HG03457 (cell line): ENCODE data around the gene EHD1.

Source experiments
- ATAC-seq: cut with Tn5 transposase; IDR thresholded peaks from one replicate; pipeline ENCODE4 v1.9.1; 2021; ENCODE audit warnings: moderate number of reproducible peaks; ENCODE audit not compliant: unreplicated experiment

EHD1 gene

DNA sequence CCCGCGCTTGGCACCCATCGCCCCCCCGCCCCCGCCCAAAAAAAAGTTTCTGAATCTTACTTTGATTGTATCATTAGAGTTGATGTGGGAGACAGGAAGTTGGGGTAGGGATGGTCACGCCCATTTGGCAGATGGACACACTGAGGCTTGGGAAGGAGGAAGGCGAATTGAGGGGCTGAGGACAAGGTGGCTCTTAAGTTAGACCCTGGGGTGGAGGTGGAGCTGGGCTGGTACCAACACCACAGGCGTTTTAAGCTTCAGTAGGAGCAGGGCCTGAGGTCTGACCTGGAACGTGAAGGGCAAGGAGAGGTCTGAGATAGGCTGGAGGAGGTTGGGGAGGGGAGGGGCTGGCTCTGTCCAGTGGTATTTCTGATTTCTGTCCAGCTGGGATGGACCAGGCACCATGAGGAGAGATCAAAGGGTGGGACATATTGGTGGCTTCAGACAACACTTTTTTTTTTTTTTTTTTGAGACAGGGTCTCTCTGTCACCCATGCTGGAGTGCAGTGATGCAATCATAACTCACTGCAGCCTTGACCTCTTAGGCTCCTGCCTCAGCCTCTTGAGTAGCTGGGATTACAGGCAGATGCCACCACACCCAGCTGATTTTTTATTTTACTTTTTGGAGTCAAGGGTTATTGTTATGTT, 33.2 kb downstream of the EHD1 start:
- ATAC-seq, result no peak

DNA sequence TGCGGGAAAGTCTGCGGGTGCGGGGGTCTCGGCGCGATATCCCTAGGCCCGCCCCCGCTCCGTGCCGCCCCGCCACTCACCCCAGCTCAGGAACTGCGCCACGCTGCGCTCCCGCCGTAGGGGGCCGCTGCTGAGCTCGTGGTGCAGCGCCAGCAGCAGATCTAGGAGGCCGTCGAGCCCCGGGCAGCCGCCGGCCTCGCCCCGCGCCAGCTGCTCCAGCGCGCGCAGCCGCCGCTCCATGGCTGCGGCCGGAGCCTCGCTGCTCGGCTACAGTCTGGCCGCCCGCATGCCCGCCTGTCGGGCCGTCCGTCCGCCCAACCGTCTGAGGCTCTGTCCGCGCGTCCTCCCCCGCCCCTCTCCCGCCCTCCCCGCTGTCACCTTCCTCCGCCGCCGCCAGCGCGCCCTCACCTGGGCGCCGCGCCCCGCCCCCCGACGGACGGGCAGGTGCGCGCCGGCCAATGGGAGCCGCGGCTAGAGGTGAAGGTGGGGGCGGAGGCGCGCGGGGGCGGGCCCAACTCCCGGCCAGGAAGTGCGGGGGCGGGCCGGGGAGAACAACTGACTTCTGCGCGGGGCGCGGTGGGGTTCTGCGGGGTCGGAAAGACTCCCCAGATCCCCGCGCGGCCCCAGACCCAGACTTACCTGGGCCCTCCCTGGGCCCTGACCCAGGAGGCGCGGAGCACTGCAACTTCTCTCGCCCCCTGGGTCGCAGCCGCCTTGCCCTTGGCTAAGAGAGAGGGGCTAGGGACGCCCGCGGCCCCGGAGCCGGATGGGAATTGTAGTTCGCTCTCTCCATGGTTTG, 33.9 kb downstream of the EHD1 start, which contains the start of gene CDC42BPG:
Gene CDC42BPG, minus strand, starts transcription at position 324 of the 799 bp plus-strand sequence. Its CDS starts 84 bp downstream, at position 240.
- ATAC-seq, result no peak

DNA sequence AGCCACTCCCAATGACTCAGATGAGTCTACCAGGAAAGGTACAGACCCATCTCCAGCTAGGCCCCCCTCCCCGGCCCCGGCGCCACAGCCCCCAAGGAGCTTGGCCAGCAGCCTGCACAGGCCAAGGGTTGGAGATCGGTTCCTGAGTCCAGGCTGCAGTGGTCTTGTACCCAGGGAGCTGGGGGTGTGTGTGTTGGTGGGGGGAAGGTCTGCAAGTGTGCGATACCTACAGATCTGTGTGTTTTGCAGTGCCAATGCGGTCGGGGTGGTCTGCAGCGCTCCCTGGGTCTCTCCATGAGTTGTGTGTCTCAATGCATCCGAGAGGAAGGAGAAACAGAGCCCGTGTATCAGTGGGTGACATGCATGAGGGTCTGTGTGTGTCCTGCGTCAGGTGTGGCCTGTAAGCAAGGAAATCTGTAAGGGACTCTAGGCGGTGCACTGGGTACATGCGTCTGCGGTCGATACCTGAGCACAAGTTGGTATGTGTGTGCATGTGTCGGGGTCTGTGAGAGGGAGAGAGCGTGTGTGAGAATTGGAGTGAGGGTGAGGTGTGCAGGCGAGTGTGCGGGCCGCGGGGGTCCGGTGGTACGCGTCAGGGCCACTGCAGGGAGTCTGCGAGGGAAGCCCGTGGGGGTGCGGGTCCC, 34.6 kb downstream of the EHD1 start:
- ATAC-seq, result no peak

DNA sequence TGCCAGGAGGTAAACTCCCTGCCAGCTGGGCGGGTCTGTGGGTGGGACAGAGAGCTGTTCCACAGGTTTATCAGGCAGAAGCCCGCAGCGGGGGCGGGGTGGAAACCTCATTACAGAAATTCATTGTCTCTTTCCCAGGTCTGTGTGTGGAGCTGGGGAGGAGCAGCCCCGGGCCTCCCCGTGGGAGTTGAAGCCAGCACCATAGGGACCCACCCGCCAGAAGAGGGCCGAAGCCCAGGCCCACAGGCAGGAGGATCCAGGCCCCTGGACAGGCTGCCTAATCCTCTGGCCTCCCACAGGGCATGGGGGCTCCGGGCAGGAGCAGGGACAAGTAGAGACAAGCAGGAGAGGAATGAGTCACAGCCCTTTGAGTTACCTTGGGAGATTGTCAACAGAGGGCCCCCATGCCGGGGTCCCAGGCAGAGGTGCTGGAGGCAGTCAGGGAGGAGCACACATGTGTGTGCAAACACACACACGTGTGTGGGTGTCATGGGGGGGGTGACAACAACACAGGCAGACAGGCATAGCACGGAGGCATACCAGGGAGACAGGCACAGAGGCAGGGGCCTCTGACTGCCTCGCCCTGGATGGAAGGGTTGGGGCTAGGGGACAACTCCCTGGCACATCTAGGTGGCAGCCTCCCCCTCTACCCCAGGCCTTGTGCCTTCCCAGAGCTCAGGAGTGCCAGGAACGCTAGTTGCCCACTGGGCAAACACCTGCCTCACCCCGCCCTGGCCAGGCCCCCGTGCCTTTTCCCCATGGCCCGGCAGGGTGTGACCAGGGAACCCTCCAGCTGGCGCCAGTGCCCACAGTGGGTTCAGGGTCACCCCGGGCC, 35.4 kb downstream of the EHD1 start:
- no peak for ATAC-seq

DNA sequence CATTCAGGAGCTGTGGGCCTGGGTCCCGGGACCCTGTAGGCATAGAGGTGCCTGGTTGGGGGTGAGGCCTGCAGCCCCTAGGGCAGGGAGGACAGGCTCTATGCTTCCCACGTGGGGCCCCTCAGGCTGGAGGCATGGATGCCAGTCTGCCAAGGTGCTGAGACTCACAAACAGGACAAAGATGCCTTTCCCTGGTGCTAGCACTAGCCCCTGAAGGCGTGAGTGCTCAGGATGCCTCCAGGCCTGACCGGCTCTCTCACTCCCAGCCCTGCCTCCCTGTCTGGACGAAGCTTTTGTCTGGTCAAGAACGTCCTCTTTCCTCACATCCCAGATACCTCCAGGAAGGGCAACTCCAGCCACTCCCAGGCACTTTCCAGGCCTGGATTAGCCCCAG, 36.1 kb downstream of the EHD1 start:
- ATAC-seq, result no peak

DNA sequence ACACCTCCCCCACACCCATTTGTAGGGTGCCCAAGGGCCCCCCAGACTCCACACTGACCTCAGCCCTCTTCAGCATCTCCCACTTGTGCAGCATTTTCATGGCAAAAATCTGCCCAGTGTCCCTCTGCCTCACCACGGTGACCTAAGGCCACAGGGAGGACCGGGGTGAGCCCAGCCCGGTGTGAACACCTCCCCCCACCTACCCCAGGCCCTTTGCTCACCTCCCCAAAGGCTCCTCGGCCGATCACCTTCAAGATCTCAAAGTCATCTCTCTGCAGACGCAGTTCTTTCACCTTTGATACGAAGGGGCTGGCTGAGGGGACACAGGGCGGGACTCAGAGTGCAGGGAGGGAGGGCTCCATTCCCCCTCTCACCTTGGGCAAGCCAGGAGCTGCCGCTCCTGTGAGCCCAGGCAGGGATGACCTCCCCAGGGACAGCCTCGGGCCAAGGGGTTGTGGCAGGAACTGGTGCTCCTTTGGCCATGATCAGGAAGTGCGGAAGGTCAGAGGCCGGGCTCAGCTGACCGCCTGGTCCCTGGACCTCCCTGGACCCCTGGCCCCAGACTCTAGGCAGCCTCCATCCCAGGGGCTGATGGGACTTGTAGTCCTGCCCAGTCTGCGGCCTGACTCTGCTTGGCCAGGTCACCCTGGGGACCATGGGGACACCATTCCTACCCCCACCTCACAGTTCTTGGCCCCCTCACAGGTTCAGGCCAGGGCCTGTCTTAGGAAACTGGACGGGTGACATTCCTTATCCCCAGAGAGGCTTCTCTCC, 36.6 kb downstream of the EHD1 start:
- ATAC-seq, result no peak

DNA sequence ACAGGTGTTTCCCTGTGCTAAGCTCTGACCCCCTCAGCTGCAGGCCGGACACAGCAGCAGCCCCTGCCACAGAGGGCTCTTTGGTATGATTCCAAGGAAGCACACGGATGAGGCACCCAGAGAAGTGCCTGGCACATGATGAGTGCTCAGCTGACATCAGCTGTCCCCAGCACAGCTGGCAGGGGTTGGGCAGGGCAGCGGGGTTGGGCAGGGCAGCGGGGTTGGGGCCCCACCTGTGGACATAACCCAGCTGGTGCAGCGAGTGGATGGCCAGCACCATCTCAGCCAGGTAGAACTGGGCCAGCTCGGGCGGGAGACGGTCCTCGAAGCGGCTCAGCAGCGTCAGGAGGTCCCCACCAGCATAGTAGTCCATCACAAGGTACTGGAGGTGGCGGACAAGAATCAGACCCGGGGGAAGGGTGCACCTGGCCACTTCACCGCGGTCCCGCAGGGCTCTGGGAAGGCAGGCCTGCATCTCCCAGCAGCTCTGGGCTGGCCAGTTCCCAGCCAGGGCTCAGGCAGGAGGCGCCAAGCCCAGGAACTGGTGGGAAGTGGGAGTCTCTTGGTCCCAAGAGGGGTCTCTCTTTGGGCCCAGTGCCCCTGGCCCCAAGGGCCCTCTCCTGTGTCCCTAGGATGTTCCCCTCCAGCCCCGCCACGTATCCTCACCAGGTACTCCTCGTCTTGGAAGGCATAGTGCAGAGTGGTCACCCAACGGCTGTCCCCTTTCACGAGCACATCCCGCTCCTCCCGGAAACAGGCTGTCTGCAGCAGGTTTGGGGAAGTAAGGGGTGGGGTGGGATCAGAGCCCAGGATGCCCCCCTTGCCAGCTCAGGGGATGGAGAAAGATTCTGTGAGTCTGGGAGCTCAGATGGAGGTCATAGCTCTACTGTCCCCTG, 38.3 kb downstream of the EHD1 start:
- ATAC-seq, result no peak

DNA sequence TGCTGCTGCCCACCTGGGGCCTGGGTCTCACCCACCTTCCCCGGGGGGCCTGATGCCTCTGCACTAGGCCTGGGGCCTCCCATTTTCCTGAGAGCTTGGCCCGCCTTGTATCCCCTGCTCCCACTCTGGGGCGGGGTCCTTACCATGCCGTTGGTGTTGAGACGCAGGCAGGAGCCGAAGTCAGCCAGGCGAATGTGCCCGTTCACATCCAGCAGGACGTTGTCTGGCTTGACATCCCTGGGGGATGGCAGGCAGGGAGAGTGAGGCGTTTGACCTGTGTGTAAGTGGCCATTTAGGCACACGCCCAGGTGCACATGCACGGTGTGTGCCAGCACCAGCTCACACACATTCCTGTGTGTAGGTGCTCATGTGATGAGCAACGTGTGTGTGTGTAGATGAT, 39.1 kb downstream of the EHD1 start:
- no peak for ATAC-seq

DNA sequence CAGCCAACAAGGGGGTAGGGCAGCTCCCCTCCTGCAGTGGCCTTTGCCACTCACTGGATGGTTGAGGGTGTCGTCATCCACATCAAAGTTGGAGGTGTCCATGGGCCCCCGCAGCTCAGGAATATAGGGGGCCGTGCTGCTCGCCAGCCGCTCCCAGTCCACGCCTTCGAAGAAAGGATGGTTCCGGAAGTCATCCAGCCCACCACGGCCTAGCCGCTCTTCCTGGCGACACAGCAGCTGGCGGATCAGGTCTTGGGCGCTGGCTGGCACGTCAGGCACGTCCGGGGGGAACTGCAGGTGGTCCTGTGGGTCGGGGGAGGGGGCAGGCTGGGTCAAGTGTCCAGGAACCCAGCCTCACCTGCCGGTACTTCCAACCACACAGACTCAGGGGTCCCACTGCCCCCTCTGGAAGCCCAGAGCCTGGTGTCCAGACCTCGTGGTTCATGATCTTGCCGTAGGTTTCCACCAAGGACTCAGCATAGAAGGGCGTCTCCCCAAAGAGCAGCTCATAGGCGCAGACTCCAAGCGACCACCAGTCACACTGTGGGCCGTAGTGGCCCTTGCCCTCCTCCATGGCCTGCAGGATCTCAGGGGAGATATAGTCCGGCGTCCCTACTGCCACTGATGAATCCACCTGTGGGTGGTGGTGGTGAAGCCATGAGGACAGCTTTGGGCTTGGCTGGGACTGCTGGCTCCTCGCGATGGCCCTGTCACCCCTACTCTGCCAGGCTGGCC, 39.7 kb downstream of the EHD1 start:
- no peak for ATAC-seq

DNA sequence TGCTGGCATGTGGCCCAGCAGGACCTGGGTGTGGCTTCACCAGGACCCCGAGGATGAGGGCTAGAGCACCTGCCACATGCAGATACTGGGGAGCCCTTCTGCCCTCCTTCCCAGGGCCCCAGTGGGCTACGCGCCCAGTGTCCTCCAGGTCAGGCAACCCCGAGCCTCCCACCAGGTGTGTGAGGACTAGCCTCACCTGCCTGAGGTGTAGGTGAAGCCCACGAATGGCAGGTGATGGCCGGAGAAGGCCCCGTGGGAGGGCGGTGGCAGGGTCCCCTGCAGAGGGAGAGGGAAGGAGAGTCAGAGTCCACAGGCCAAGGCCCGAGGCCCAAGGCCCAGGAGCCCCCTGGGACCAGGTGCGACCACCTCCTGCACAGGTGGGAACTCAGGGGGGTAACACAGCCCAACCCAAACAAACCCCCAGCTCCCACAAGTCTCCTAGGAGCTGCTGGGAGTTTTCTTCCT, 40.5 kb downstream of the EHD1 start:
- ATAC-seq, result no peak

DNA sequence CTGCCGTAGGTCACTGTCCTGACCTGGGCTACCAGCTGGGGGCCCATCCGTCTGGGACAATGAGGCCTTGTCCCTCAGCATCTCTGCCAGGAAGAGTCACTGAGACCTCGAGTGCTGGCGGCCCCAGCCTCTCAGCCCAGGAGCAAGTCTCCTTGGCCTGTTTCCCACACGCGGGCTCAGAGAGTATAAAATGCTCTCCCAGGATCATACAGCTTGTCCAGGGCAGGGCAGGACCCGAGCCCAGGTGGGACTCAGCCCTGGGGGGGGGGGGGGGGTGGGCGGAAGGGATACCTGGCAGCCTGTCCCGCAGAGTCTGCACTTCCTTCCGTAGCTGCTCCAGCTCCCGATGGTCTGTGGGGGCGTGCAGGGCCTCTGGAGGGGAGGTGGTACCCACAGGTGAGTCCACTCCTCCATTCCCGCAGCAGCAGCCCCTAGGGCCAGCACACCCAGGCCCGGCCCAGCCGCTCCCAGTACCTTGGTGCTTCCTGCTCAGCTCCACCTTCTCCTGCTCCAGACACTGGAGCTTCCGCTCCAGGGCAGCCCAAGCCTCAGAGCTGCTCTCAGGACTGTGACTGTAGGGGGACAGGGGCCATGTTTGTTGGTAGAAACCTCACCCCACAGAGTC, 41.9 kb downstream of the EHD1 start:
- ATAC-seq, result no peak

DNA sequence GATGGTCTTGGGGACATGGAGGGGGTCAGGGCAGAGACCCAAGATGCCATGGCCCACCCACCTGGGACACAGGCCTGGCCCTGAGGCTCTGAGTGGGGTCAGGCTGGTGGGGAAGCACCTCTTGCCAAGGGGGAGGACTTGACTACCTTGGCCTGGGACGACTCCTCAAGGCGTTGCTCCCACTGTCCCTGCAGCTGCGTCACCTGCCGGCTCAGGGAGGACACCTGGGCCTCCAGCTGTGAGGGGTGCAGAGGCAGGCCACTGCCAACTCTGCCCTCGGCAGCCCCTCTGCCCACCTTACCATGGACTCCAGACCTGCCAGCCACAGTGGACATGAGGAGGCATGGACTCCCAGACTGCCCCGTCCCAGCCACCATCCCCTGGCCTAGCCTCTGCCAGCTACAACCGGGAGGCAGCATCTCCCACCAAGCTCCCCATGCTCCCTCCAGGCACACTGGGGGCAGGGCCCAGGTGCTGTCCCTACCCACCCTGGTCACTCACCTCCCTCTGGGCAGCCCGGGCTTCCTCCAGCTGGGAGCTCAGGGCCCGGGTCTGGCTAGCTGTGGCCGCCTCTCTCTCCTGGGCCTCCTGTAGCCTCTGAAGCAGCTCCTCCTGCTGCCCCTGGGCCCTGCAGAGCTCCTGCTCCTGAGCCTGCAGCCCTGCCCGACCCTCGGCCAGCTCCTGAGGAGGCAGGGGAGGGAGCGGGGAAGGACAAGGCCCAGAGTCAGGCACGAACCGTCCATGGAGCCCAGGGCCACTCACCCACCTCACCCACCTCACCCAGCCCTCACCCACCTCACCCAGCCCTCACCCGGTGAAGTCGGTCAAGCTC, 42.6 kb downstream of the EHD1 start:
- ATAC-seq, result no peak

DNA sequence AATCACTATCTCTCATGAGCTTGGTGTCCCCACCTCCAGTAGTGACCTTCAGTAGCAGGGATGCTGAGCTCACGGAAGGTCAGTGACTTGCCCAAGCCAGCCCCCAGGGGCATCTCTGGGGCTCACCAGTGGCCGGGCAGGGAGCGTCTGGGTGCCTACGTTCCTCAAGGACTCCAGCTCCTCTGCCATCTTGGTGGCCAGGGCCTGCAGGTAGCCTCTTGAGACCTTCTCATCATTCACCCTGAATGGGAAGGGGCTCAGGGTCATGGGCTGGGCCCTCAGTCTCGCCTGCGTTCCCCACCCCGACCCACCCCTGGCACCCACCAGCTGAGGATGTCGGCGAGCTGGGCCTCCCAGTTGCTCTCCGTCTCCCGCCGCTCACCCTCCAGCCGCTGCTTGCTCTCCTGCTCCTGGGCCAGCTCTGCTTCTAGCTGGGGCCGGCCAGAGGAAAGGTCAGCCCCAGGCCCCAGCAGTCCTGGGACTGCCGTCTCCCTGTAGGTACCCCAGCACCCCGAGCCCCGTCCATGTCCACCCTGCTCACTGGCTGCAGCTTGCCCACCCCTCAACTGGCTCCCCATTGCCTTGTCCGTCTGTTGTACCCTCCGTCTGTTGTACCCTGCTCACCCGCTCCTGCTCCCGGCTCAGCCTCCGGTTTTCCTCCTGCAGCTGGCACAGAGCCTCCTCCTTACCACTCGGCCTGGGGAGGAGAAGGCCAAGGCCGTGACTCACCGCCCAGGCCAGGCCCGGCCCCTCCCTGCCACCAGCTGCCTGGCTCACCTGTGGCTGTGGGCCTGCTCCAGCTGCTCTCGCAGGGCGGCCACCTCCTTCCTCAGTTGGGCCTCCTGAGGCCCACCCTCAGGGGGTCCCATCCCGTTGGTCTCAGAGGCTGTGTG, 43.5 kb downstream of the EHD1 start:
- ATAC-seq, result no peak

DNA sequence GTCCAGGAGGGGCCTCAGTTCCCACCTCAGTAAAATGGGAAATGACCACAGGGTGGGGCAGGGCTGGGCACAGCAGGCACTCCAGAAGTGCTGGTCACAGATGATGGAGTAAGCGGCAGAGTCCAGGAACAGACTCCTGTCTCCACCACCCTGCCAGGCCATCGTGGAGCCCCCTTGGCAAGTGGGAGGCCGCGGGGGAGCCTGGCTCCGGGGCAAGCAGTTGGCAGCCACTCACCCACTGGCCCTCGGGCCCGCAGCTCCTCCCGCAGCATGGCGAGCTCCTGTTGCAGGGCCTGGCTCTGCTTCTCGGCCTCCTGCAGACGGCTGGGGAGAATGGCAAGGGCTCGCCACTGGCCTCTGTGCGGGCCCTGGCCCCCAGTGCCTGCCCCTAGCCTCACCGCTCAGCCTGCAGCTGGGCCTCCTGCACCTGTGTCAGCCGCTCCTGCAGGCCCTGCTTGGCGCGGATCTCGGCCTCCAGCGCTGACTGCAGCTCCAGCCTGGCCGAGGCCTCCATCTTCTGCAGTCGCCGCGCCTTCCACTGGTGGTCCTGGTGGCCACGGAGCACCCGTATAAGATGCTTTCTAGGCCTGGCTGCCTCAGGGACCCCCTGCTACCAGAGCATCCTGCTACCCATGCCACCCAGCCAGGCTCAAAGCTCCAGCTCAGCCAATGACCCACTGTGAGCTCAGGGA, 44.2 kb downstream of the EHD1 start:
- no peak for ATAC-seq

DNA sequence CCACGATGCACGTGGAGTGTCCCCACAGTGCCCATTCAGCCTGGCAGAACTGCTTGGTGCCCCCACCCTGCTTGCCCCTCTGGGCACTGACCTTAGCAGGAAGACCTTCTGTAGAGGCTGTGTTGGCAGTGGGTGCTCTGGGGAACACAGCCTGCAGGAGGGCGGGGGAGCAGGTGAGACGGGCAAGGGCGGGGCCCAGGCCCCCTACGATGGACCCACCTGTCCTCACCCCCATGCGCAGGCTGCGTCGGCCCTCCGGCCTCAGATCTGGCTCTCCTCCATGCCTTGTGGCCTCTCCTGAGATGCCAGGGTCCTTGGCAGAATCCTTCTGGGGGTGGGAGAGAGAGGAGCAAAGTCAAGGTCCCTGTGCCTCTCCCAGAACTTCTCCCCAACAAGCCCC, 44.9 kb downstream of the EHD1 start:
- no peak for ATAC-seq

DNA sequence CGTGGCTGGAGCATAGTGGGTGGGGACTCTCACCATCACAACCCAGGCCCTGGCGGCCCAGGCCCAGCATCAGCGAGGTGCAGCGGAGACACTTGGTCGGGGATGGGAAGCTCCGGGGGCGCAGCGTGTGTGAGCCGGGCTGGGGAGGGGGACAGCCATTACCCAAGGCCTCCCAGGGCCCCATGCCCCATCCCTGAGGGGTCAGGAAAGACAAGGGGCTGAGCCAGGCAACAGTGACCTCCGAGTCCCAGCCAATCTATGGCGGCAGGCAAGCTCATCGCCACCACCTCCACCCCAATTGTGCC, 45.3 kb downstream of the EHD1 start:
- ATAC-seq, result no peak
